Panc1 (cell line): ENCODE results near the gene SRP54. TPM values are rescaled to one million over a fixed set of nuclear protein-coding genes. Genes with fewer than 3 reads are reported as not detected.

Experiments
- ATAC-seq: fragments of 200-7000 bp; cut with Tn5 transposase; 2 replicates; pipeline ENCODE4 v1.9.1; 2020; ENCODE audit warnings: mild to moderate bottlenecking, moderate library complexity
- BruUV-seq: library from RNA; stranded (reverse); fragments of 400-500 nt; replicated peaks from 2 replicates; lab custom pipeline; 2021; lab: Mats Ljungman, UMichigan
- CTCF ChIA-PET: fragments of 300-600 bp; sonication (Branson Sonifier 250); formaldehyde crosslinking; loops from one replicate; lab custom pipeline; 2022; ENCODE audit warnings: antibody characterized with exemption; lab: Charles Lee
- POLR2A ChIA-PET: fragments of 300-600 bp; sonication (Branson Sonifier 250); formaldehyde crosslinking; loops from one replicate; lab custom pipeline; 2022; ENCODE audit warnings: antibody characterized with exemption; lab: Charles Lee
- DNase-seq: peaks from one replicate; pipeline ENCODE4 v3.0.0-alpha.2; 2010; ENCODE audit warnings: low read depth, low spot score
- H3K27ac ChIP-seq: 2 replicates; pipeline ENCODE4 v1.5.1; 2011; ENCODE audit warnings: mild to moderate bottlenecking, low read length, inconsistent platforms
- H3K27me3 ChIP-seq: fragments of 200-500 bp; sonication (Bioruptor generic); 2 replicates; pipeline ENCODE4 v1.6.0; 2014; ENCODE audit warnings: low read length, inconsistent platforms; ENCODE audit not compliant: control insufficient read depth, insufficient read depth
- H3K36me3 ChIP-seq: fragments of 200-500 bp; sonication (Bioruptor generic); 2 replicates; pipeline ENCODE4 v1.5.1; 2014; ENCODE audit warnings: inconsistent platforms, mild to moderate bottlenecking, low read length, moderate library complexity; ENCODE audit not compliant: control insufficient read depth, insufficient read depth
- H3K4me1 ChIP-seq: 2 replicates; pipeline ENCODE4 v1.5.1; 2011; ENCODE audit warnings: inconsistent platforms, mild to moderate bottlenecking, low read length, moderate library complexity; ENCODE audit not compliant: control insufficient read depth, insufficient read depth
- H3K4me3 ChIP-seq, 2 experiments: 2 replicates each; pipeline ENCODE4 v1.5.1; 2011 to 2012; ENCODE audit warnings: low read depth in 2 of 2, low read length in 2 of 2, mild to moderate bottlenecking in 2 of 2, inconsistent platforms in 1 of 2, moderate library complexity in 1 of 2
- H3K9me3 ChIP-seq: fragments of 200-500 bp; sonication (Bioruptor generic); 2 replicates; pipeline ENCODE4 v1.5.1; 2014; ENCODE audit warnings: low read depth, mild to moderate bottlenecking, inconsistent platforms, low read length, moderate library complexity; ENCODE audit not compliant: control insufficient read depth, insufficient read depth
- TCF7L2 ChIP-seq: IDR thresholded peaks from 2 replicates; pipeline ENCODE4 v1.6.1; 2011; ENCODE audit warnings: mild to moderate bottlenecking, low read depth, low read length, inconsistent platforms
- in situ Hi-C: cut with HindIII; loops from 2 replicates; pipeline ENCODE4 v1.10.0; 2016; ENCODE audit warnings: low sequenced_read_pairs, low pct_unique_long_range_greater_than_20kb
- intact Hi-C: fragments of 100-400 bp; cut with micrococcal nuclease; formaldehyde crosslinking; loops from one replicate; pipeline ENCODE4 v1.10.0; 2022; ENCODE audit not compliant: unreplicated experiment
- total RNA-seq: library from RNA; stranded (reverse); gene quantifications from one replicate; pipeline ENCODE4 v1.2.1, GENCODE V29; 2021; ENCODE audit not compliant: unreplicated experiment
- TF ChIP-seq, protein P1 (sequence below), 2 experiments: IDR thresholded peaks; 2 replicates each; pipeline ENCODE4 v1.6.1; 2011 to 2012; ENCODE audit warnings: low read depth in 2 of 2, control low read depth in 1 of 2, low read length in 1 of 2, mild to moderate bottlenecking in 1 of 2, moderate library complexity in 1 of 2; ENCODE audit not compliant: insufficient read depth in 1 of 2
- TF ChIP-seq, protein P2 (sequence below): fragments of 450-650 bp; IDR thresholded peaks from 2 replicates; pipeline ENCODE4 v1.5.1; 2017; ENCODE audit warnings: mild to moderate bottlenecking

Gene SRP54
- total RNA-seq, 1 experiment from 2014 or later, result 53.2 TPM

DNA sequence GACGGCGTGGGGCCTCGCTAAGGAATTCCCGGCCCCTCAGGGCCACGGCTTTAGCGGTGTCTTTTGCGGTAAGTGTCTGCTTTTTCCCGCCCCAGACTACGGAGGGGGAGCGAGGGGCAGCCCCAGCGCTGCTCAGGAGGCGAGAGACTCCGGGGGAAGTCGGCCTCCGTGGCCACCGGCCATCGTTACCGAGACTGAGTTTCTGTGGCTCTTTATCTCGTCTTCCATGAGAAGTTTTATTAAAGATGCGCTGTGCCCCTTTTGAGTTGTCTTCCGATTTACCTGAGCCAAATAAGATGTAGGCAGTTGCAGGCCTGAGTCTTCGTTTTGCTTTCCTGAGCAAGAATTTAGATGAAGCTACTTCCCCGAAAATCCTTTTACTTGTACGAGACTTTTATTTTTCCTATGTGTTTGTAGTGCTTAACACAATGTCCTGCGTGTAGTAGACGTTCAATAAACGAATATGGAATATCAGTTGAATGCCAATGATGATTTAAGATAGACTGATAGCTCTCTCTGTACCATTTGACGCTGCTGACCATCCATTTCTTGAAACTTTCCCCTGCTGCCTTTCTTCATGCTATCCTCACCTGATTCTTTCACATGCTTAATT, 462 bp downstream of the SRP54 start:
- Histone ChIP-seq H3K27ac (peak overlapping the region; percentile 98), H3K4me1 (peaks cover 15% of the 10 kb centered on the region), H3K36me3 (peaks cover 10% of the 10 kb centered on the region), H3K4me3 (peak overlapping the region; percentile 90 to 97), H3K27me3 (no peaks in the 10 kb centered on the region), H3K9me3 (no peaks in the 10 kb centered on the region)
- intact Hi-C loops, result loop anchor here (5.0 kb wide), 1 partner anchor 111 kb away; no protein-coding TSS in a partner anchor
- ChIA-PET CTCF (no interaction called here), POLR2A (interaction anchor here (0.8 kb wide), 1 partner anchor 10 kb away, joined by 3 read pairs; no protein-coding TSS in a partner anchor)
- TSS peak; percentile 84 for BruUV-seq
- DNase-seq (no peak), ATAC-seq (peak; percentile 64)
- in situ Hi-C loops, result no loop called here
- TF ChIP-seq, protein P1, sequence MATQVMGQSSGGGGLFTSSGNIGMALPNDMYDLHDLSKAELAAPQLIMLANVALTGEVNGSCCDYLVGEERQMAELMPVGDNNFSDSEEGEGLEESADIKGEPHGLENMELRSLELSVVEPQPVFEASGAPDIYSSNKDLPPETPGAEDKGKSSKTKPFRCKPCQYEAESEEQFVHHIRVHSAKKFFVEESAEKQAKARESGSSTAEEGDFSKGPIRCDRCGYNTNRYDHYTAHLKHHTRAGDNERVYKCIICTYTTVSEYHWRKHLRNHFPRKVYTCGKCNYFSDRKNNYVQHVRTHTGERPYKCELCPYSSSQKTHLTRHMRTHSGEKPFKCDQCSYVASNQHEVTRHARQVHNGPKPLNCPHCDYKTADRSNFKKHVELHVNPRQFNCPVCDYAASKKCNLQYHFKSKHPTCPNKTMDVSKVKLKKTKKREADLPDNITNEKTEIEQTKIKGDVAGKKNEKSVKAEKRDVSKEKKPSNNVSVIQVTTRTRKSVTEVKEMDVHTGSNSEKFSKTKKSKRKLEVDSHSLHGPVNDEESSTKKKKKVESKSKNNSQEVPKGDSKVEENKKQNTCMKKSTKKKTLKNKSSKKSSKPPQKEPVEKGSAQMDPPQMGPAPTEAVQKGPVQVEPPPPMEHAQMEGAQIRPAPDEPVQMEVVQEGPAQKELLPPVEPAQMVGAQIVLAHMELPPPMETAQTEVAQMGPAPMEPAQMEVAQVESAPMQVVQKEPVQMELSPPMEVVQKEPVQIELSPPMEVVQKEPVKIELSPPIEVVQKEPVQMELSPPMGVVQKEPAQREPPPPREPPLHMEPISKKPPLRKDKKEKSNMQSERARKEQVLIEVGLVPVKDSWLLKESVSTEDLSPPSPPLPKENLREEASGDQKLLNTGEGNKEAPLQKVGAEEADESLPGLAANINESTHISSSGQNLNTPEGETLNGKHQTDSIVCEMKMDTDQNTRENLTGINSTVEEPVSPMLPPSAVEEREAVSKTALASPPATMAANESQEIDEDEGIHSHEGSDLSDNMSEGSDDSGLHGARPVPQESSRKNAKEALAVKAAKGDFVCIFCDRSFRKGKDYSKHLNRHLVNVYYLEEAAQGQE (IDR thresholded peaks at IDR 0.05; ENCODE audit: insufficient read depth in 1 of 2, low read depth in 2 of 2, low read length in 1 of 2), result 0 out of 4 replicates have a peak, but pooled peaks of 1 of the 2 experiments have one; percentile 0
- TF ChIP-seq TCF7L2, result no peak

DNA sequence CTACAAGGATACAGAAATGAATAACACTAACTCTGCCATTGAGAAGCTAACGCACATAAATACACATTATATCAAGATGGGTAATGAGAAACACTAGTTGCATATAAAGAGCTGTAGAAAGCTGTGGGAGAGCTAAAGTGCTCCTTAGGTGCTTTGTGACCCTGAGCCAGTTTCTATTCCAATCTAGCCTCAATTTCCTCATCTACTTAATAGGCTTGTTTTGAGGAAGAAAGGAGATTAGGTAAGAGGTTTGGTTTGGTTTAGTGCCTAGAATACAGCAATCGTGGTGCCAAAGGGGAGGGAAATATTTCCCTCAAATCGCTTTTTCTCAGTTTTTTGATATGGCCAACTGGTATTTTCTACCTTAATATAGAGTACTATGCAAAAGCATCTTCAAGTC, 994 bp downstream of the SRP54 start:
- TF ChIP-seq, protein P1 (IDR thresholded peaks at IDR 0.05; ENCODE audit: insufficient read depth in 1 of 2, low read depth in 2 of 2, low read length in 1 of 2), result no peak
- TF ChIP-seq, protein P2, sequence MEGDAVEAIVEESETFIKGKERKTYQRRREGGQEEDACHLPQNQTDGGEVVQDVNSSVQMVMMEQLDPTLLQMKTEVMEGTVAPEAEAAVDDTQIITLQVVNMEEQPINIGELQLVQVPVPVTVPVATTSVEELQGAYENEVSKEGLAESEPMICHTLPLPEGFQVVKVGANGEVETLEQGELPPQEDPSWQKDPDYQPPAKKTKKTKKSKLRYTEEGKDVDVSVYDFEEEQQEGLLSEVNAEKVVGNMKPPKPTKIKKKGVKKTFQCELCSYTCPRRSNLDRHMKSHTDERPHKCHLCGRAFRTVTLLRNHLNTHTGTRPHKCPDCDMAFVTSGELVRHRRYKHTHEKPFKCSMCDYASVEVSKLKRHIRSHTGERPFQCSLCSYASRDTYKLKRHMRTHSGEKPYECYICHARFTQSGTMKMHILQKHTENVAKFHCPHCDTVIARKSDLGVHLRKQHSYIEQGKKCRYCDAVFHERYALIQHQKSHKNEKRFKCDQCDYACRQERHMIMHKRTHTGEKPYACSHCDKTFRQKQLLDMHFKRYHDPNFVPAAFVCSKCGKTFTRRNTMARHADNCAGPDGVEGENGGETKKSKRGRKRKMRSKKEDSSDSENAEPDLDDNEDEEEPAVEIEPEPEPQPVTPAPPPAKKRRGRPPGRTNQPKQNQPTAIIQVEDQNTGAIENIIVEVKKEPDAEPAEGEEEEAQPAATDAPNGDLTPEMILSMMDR, result no peak
- Histone ChIP-seq H3K9me3 (no peaks in the 10 kb centered on the region), H3K36me3 (peaks cover 10% of the 10 kb centered on the region), H3K4me1 (peaks cover 15% of the 10 kb centered on the region), H3K4me3 (peak overlapping the region; percentile 90 to 97), H3K27ac (peak overlapping the region; percentile 98), H3K27me3 (no peaks in the 10 kb centered on the region)
- DNase-seq (no peak), ATAC-seq (no peak)
- CTCF ChIA-PET, result interaction anchor here (0.6 kb wide), 1 partner anchor 10 kb away, joined by 3 read pairs; no protein-coding TSS in a partner anchor
- intact Hi-C loops (loop anchor here (5.0 kb wide), 1 partner anchor 111 kb away; no protein-coding TSS in a partner anchor), in situ Hi-C loops (no loop called here)
- no TSS peak for BruUV-seq
- POLR2A ChIA-PET, result interaction anchor here (0.8 kb wide), 1 partner anchor 10 kb away, joined by 3 read pairs; no protein-coding TSS in a partner anchor
